GM23248 (cell line): ENCODE measurements around the gene CDKAL1. TPM values are rescaled to one million over a fixed set of nuclear protein-coding genes. Genes with fewer than 3 reads are reported as not detected.

Experiments
- DNase-seq: peaks from one replicate; pipeline ENCODE4 v3.0.0-alpha.2; 2015
- H2AFZ ChIP-seq: fragments of 200-600 bp; sonication (generic); 2 replicates; pipeline ENCODE4 v1.6.1; 2016; ENCODE audit warnings: antibody characterized with exemption
- H3F3A ChIP-seq: fragments of 200-600 bp; sonication (generic); 2 replicates; pipeline ENCODE4 v1.6.1; 2016; ENCODE audit warnings: mild to moderate bottlenecking, antibody characterized with exemption, mixed run types; ENCODE audit not compliant: insufficient read depth
- H3K27ac ChIP-seq: fragments of 200-600 bp; sonication (generic); 2 replicates; pipeline ENCODE4 v1.5.1; 2016; ENCODE audit warnings: mild to moderate bottlenecking
- H3K27me3 ChIP-seq: fragments of 200-600 bp; sonication (generic); replicated peaks from 2 replicates; pipeline ENCODE4 v1.6.1; 2016; ENCODE audit warnings: mild to moderate bottlenecking; ENCODE audit not compliant: insufficient read depth
- H3K36me3 ChIP-seq: fragments of 200-600 bp; sonication (generic); 2 replicates; pipeline ENCODE4 v1.6.1; 2016; ENCODE audit warnings: low read depth, mild to moderate bottlenecking
- H3K4me1 ChIP-seq: fragments of 200-600 bp; sonication (generic); 2 replicates; pipeline ENCODE4 v1.6.1; 2016; ENCODE audit warnings: mild to moderate bottlenecking; ENCODE audit not compliant: insufficient read depth
- H3K4me2 ChIP-seq: fragments of 200-600 bp; sonication (generic); one replicate; pipeline ENCODE4 v1.6.1; 2016; ENCODE audit warnings: mild to moderate bottlenecking; ENCODE audit not compliant: unreplicated experiment
- H3K4me3 ChIP-seq: fragments of 200-600 bp; sonication (generic); 2 replicates; pipeline ENCODE4 v1.5.1; 2016; ENCODE audit warnings: mild to moderate bottlenecking
- H3K79me2 ChIP-seq: fragments of 200-600 bp; sonication (generic); 2 replicates; pipeline ENCODE4 v1.6.1; 2016; ENCODE audit warnings: mild to moderate bottlenecking; ENCODE audit not compliant: insufficient read depth
- H3K9ac ChIP-seq: fragments of 200-600 bp; sonication (generic); 2 replicates; pipeline ENCODE4 v1.6.1; 2016; ENCODE audit warnings: mild to moderate bottlenecking
- H3K9me2 ChIP-seq: fragments of 200-600 bp; sonication (generic); 2 replicates; pipeline ENCODE4 v1.6.1; 2016; ENCODE audit warnings: mixed run types, mild to moderate bottlenecking, moderate library complexity; ENCODE audit not compliant: insufficient read depth
- H3K9me3 ChIP-seq: fragments of 200-600 bp; sonication (generic); one replicate; pipeline ENCODE4 v1.6.1; 2017; ENCODE audit warnings: low read depth
- H4K20me1 ChIP-seq: fragments of 200-600 bp; sonication (generic); 2 replicates; pipeline ENCODE4 v1.6.0; 2016; ENCODE audit not compliant: insufficient read depth
- EZH2 ChIP-seq: fragments of 200-600 bp; sonication (generic); IDR thresholded peaks from 2 replicates; pipeline ENCODE4 v1.6.1; 2018; ENCODE audit warnings: antibody characterized with exemption, mild to moderate bottlenecking; ENCODE audit not compliant: insufficient read depth, poor library complexity, severe bottlenecking
- EZH2phosphoT487 ChIP-seq: fragments of 200-600 bp; sonication (generic); IDR thresholded peaks from 2 replicates; pipeline ENCODE4 v1.6.1; 2018; ENCODE audit warnings: antibody characterized with exemption, moderate library complexity, mild to moderate bottlenecking, low read depth; ENCODE audit not compliant: insufficient read depth
- WGBS, 2 experiments: methylation state at CpG; one replicate each; pipeline ENCODE4 v1.1.6; 2015 to 2017; ENCODE audit warnings: low lambda C conversion rate in 2 of 2, low coverage in 1 of 2; ENCODE audit errors: missing lambda C conversion rate in 2 of 2; 5-methylcytosine and 5-hydroxymethylcytosine counted together
- in situ Hi-C: fragments of 300-500 bp; cut with MboI; formaldehyde crosslinking; loops from 2 replicates; pipeline ENCODE4 v1.15.0; 2020
- polyA plus RNA-seq: library from polyadenylated mRNA; unstranded; fragments of >200 nt; fragmentation: Nextera tagmentation; extraction: Ambion mirVana; gene quantifications from 2 replicates; pipeline ENCODE4 v1.2.1, GENCODE V29; 2016
- total RNA-seq: library from RNA; depleted of rRNA; stranded (reverse); fragments of >200 nt; shearing (Covaris generic); gene quantifications from 2 replicates; pipeline ENCODE4 v1.2.3, GENCODE V29; 2014

The CDKAL1 gene
- total and polyA plus RNA-seq, 2 experiments from 2014 or later, result 7.5 to 10.8 TPM

DNA sequence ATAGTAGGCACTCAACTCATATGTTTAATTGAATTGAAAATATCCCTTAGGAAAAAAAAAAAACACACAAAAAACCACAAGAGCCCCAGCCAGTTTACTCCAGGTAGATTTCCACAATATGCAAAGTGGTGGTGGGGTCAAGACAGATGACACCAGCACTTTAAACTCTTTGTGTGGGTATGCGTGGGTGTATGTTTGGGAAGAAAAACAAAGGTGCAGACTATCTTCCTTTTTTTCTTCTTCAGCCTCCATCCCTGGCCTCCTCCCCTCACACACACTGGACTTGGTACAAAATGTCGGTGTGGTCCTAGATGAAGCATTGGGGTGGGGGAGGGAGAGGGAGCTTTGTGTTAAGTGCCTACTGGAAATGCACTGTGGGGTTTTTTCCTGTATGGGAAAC lies 42.2 kb upstream of the CDKAL1 start:
- Histone ChIP-seq H3K36me3 (peaks cover 35% of the 10 kb centered on the region), H3F3A (peaks cover 15% of the 10 kb centered on the region), H3K4me1 (peaks cover 2% of the 10 kb centered on the region; the same call in 1 of the 2 replicates), H3K27ac (no peak overlapping the region), H2AFZ (no peak overlapping the region), H4K20me1 (no peaks in the 10 kb centered on the region), H3K4me3 (no peak overlapping the region), H3K27me3 (no peaks in the 10 kb centered on the region), H3K9ac (no peak overlapping the region), H3K9me3 (no peaks in the 10 kb centered on the region), H3K9me2 (no peaks in the 10 kb centered on the region), H3K79me2 (peaks cover 8% of the 10 kb centered on the region; the same call in 1 of the 2 replicates), H3K4me2 (no peak overlapping the region)
- TF ChIP-seq EZH2, result no peak
- TF ChIP-seq EZH2phosphoT487, result no peak
- WGBS, 2 experiments, result 90 to 97% methylated on average over 2 of the region's 2 CpGs
- in situ Hi-C loops, result no loop called here
- DNase-seq, result no peak

DNA sequence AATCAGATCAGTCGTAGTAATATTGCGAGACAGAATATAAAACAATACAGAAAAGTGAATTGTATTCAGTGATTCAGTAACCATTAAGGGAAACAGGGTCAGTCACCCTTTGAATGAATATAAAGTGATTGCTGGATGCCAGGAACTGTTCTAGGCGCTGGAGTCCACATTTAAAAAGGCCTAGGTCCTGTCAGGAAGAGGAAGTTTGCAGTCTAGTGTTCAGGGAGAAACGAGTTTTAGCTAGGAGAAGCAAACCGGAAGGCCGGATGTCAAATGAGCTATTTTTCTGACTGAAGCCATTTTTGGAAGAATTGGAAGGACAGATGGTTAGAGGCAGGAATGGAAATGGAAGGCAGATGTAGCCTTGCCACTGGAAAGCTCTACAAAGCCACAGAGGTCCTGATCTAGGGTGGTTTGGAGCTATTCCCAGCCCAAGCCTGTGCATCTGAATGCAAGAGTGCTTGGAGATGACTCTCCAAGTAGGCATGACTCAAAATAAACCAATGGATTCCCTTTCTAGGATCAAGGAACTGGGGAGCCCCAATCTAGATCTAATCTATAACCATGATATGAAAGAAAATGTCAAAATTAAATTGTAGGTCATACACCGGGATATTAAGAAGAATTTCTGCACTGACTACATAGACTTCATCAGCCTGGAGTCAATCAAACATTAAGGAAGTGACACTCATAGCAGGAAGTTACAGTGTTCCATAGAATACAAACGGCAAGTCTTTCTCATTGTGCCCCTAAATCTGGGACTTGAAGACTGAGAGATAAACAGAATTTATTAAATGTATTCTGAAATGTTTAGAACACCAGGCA lies 36.8 kb upstream of the CDKAL1 start:
- DNase-seq, result peak; percentile 73
- H3K79me2 ChIP-seq, result no peaks in the 10 kb centered on the region
- no peak overlapping the region for H3K4me3 ChIP-seq
- in situ Hi-C loops, result no loop called here
- no peaks in the 10 kb centered on the region for H3K9me2 ChIP-seq
- H3K27ac ChIP-seq, result no peak overlapping the region
- peaks cover 12% of the 10 kb centered on the region; the same call in 1 of the 2 replicates for H3K4me1 ChIP-seq
- no peak overlapping the region for H2AFZ ChIP-seq
- H3F3A ChIP-seq, result peaks cover 37% of the 10 kb centered on the region
- no peak overlapping the region for H3K4me2 ChIP-seq
- 61 to 64% methylated on average over 8 of the region's 8 CpGs for WGBS, 2 experiments
- H4K20me1 ChIP-seq, result no peaks in the 10 kb centered on the region
- no peaks in the 10 kb centered on the region; the same call in 1 of the 2 replicates for H3K36me3 ChIP-seq
- H3K9me3 ChIP-seq, result no peaks in the 10 kb centered on the region
- H3K27me3 ChIP-seq, result no peaks in the 10 kb centered on the region
- no peak overlapping the region for H3K9ac ChIP-seq
- TF ChIP-seq EZH2 (no peak), EZH2phosphoT487 (no peak)

DNA sequence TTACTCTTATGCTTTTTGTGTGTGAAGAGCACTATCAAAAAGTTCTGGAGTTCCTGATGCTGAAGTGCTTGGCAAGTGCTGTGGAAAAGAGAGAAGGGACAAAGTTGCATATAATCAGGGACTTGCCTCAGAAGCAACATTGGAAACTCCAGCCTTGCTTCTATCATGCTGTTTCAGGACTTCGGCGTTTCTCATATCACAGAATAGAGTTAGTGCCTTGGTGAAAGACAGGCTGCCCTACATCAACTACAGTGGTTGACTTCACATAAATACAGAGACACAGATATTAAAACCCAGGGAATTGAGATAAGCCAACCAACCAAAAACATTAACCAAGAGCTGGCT lies 36.2 kb upstream of the CDKAL1 start:
- Histone ChIP-seq H3K4me1 (peaks cover 12% of the 10 kb centered on the region; the same call in 1 of the 2 replicates), H3K4me3 (no peak overlapping the region), H2AFZ (no peak overlapping the region), H3K36me3 (no peaks in the 10 kb centered on the region; the same call in 1 of the 2 replicates), H3K9me3 (no peaks in the 10 kb centered on the region), H3K4me2 (no peak overlapping the region), H3F3A (peaks cover 37% of the 10 kb centered on the region), H3K79me2 (no peaks in the 10 kb centered on the region), H3K9me2 (no peaks in the 10 kb centered on the region), H3K27ac (no peak overlapping the region), H3K27me3 (no peaks in the 10 kb centered on the region), H4K20me1 (no peaks in the 10 kb centered on the region), H3K9ac (no peak overlapping the region)
- WGBS, 2 experiments, result 98 to 100% methylated on average over 2 of the region's 2 CpGs
- TF ChIP-seq EZH2phosphoT487 (no peak), EZH2 (no peak)
- in situ Hi-C loops, result no loop called here
- DNase-seq, result no peak

DNA sequence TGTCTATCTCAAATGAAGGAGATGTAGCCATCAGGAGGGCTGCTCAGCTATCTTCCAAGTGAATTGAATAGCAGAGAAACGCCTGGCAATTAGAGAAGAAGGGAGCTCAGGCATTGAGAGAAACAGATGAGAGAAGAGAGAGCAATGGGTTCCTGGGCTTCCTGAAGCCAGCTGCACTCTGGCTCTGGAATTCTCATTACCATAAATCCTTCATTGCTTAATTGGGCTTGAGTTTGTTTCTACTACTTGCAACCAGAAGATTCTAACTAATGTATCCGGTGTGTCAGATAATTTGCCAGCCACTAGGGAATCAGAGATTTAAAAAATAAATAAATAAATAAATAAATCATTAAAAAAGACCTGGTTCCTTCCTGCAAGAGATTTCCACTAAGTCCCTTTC lies 25.0 kb upstream of the CDKAL1 start:
- no peak for DNase-seq
- no peak overlapping the region for H3K4me3 ChIP-seq
- WGBS, 2 experiments, result 21 to 28% methylated on average over 2 of the region's 2 CpGs
- no peaks in the 10 kb centered on the region for H3K36me3 ChIP-seq
- H3F3A ChIP-seq, result no peaks in the 10 kb centered on the region
- no peaks in the 10 kb centered on the region for H3K79me2 ChIP-seq
- no peak overlapping the region for H3K9ac ChIP-seq
- H3K27ac ChIP-seq, result no peak overlapping the region
- H2AFZ ChIP-seq, result no peak overlapping the region
- no peaks in the 10 kb centered on the region; the same call in 1 of the 2 replicates for H3K27me3 ChIP-seq
- no peak overlapping the region for H3K4me2 ChIP-seq
- H4K20me1 ChIP-seq, result no peaks in the 10 kb centered on the region
- H3K9me3 ChIP-seq, result no peaks in the 10 kb centered on the region
- no peaks in the 10 kb centered on the region for H3K9me2 ChIP-seq
- TF ChIP-seq EZH2, result no peak
- no peak for TF ChIP-seq EZH2phosphoT487
- in situ Hi-C loops, result no loop called here
- no peaks in the 10 kb centered on the region for H3K4me1 ChIP-seq
